Measurements from ENCODE around the gene MTG1. TPM values are rescaled to one million over a fixed set of nuclear protein-coding genes. Genes with fewer than 3 reads are reported as not detected.

The MTG1 gene
- polyA plus RNA-seq, 3 donors, result 13.0 to 45.8 (median 17.1) TPM

GRCh38 chr10:133358162-133358924, 35.6 kb upstream of the MTG1 start:
- H3K9me3 Mint-ChIP-seq, result peaks cover 0 to 1% (median 0%) of the 10 kb centered on the region in 7 donors
- Histone ChIP-seq H3K79me2 (ENCODE audit: insufficient read depth, low read length) (peaks cover 3% of the 10 kb centered on the region), H3K27ac (ENCODE audit: low read depth in 1 of 2, low read length in 2 of 2) (no peak overlapping the region), H3K4me2 (replicated peaks; ENCODE audit: extremely low read depth, low read length, poor library complexity, severe bottlenecking) (no peak overlapping the region), H3K4me3 (replicated peaks in 1 of 3; ENCODE audit: low read depth in 2 of 3, low read length in 3 of 3) (no peak overlapping the region), H4K20me1 (ENCODE audit: insufficient read depth, low read length) (peaks cover 28% of the 10 kb centered on the region), H2AFZ (ENCODE audit: insufficient read depth, low read depth, low read length, poor library complexity, severe bottlenecking) (no peak overlapping the region), H3K9ac (ENCODE audit: insufficient read depth, low read length, poor library complexity, severe bottlenecking) (no peak overlapping the region), H3K4me1 (ENCODE audit: control insufficient read depth in 1 of 2, insufficient read depth in 2 of 2, low read length in 2 of 2) (peaks cover 11 to 20% of the 10 kb centered on the region in 2 donors), H3K36me3 (replicated peaks in 1 of 2; ENCODE audit: control insufficient read depth in 1 of 2, insufficient read depth in 2 of 2, low read length in 2 of 2) (peaks cover 16 to 25% of the 10 kb centered on the region in 2 donors), H3K9me3 (replicated peaks in 1 of 2; ENCODE audit: control insufficient read depth in 1 of 2, insufficient read depth in 1 of 2, low read length in 2 of 2) (no peaks in the 10 kb centered on the region), H3K27me3 (ENCODE audit: control insufficient read depth in 2 of 2, insufficient read depth in 2 of 2, low read length in 2 of 2) (no peaks in the 10 kb centered on the region)
- H3K27me3 Mint-ChIP-seq (ENCODE audit: low read depth in 3 of 3), result peaks cover 0 to 6% (median 2%) of the 10 kb centered on the region in 3 donors
- H3K4me3 Mint-ChIP-seq, result no peak overlapping the region
- H3K27ac Mint-ChIP-seq, result peak overlapping the region in 1 of 7 donors; percentile 57
- no peak for DNase-seq
- H3K4me1 Mint-ChIP-seq, result peaks cover 12% of the 10 kb centered on the region
- TF ChIP-seq CTCF (IDR thresholded peaks at IDR 0.05), result no peak
- peaks cover 20 to 24% of the 10 kb centered on the region in 2 donors for H3K36me3 Mint-ChIP-seq
- 90% methylated on average over 36 of the region's 41 CpGs for WGBS (ENCODE audit: insufficient coverage)
- intact Hi-C loops (cut with micrococcal nuclease), result no loop called here

- TF ChIP-seq CTCF (IDR thresholded peaks at IDR 0.05), result no peak
- Histone ChIP-seq H3K4me1 (ENCODE audit: control insufficient read depth in 1 of 2, insufficient read depth in 2 of 2, low read length in 2 of 2) (peaks cover 11 to 20% of the 10 kb centered on the region in 2 donors), H3K79me2 (ENCODE audit: insufficient read depth, low read length) (peaks cover 3% of the 10 kb centered on the region), H3K36me3 (replicated peaks in 1 of 2; ENCODE audit: control insufficient read depth in 1 of 2, insufficient read depth in 2 of 2, low read length in 2 of 2) (peaks cover 16 to 30% of the 10 kb centered on the region in 2 donors), H3K4me2 (replicated peaks; ENCODE audit: extremely low read depth, low read length, poor library complexity, severe bottlenecking) (no peak overlapping the region), H3K27ac (ENCODE audit: low read depth in 1 of 2, low read length in 2 of 2) (no peak overlapping the region), H3K4me3 (replicated peaks in 1 of 3; ENCODE audit: low read depth in 2 of 3, low read length in 3 of 3) (no peak overlapping the region), H4K20me1 (ENCODE audit: insufficient read depth, low read length) (peaks cover 24% of the 10 kb centered on the region), H3K9me3 (replicated peaks in 1 of 2; ENCODE audit: control insufficient read depth in 1 of 2, insufficient read depth in 1 of 2, low read length in 2 of 2) (no peaks in the 10 kb centered on the region), H3K9ac (ENCODE audit: insufficient read depth, low read length, poor library complexity, severe bottlenecking) (no peak overlapping the region), H2AFZ (ENCODE audit: insufficient read depth, low read depth, low read length, poor library complexity, severe bottlenecking) (no peak overlapping the region), H3K27me3 (ENCODE audit: control insufficient read depth in 2 of 2, insufficient read depth in 2 of 2, low read length in 2 of 2) (no peaks in the 10 kb centered on the region)
- intact Hi-C loops (cut with micrococcal nuclease), result no loop called here
- Mint-ChIP-seq H3K4me1 (peaks cover 12% of the 10 kb centered on the region), H3K27me3 (ENCODE audit: low read depth in 3 of 3) (peaks cover 0 to 6% (median 2%) of the 10 kb centered on the region in 3 donors), H3K27ac (peak overlapping the region in 2 of 7 donors; percentile 57 to 89), H3K9me3 (peaks cover 0 to 1% (median 0%) of the 10 kb centered on the region in 7 donors), H3K36me3 (peaks cover 23 to 27% of the 10 kb centered on the region in 2 donors), H3K4me3 (no peak overlapping the region)
- DNase-seq, result no peak
- 90% methylated on average over 8 of the region's 11 CpGs for WGBS (ENCODE audit: insufficient coverage)
These were observed 35.0 kb upstream of the MTG1 start for GRCh38 chr10:133358925-133359310.

Data from CD14-positive monocyte (primary cell).